HL-60/S4 treated with retinoic acid at 250 ng/mL for 4 days and 3 days (cell line): ENCODE measurements around the gene SKI.

Experiments used
- in situ Hi-C: fragments of 300-500 bp; cut with MboI; formaldehyde crosslinking; loops from 2 replicates; pipeline ENCODE4 v1.7.0; 2022; ENCODE audit warnings: low sequenced_read_pairs

The SKI gene

DNA sequence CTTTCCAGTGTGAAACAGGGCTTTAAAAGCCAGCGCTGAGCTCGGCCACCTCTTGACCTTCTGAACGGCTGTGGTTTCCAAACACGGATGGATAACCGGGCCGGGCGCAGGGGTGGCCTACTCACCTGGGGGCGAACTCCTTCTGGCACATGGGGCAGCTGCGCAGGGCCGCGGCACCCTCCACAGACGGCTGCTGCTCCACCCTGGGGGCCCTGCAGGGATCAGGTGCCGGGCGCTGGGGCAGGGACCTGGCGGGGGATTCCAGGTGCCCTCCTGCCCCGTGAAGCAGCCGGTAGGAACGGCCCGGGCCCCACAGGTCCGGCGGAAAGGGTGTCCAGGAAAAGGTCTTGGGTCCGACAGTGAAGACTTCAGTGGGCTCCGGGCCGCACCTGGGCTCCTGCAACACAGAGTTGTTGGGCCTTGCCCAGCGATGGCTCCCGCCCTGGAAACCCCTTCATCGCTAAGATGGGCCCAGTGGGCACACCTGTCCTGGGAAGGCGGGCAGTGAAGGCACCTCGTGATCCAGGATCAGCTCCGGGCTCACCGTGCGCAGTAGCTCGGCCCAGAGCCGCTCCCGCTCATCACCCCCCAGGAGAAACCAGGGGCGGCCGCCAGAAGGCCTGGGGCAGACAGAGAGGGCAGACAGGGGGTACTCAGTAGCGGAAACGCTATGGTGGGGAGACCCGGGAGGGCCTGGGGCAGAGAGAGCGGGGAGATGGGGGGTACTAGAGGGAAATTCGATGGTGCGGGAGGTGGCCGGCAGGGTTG is 34.4 kb upstream of the SKI start:
- in situ Hi-C loops, result loop anchor here (10.0 to 25.0 kb wide), 2 partner anchors 181 to 394 kb away; partner anchors contain the start of gene PRXL2B

DNA sequence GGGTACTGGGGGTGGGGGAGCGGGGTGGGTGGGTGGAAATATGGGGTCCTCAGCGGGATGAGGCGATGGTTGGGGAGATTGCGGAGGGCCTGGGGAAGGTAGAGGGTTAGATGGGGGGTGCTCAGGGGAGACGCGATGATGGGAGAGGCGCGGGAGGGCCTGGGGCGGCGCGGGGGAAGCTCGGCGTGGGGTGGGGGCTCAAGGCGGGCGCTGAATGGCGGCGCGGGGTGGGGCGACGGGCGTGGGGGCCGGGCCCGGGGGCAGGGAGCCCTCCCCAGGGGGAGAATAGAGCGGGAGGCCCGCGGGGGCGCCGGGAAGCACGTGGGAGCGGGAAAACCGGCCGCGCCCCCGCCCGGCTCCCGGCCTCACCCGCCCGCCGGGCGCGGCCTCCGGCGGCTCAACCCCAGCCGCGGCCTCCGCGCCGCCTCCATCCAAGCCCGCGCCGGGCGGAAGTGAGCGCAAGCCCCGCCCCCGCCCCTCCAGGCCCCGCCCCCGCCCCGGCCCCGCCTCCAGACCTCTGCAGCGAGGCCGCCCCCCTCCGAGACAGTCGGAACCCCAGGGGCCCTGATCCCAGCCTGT is 33.7 kb upstream of the SKI start, which contains the start of gene FAAP20:
FAAP20 (minus strand) TSS at position 454 of the 579 bp plus-strand sequence; CDS start at position 431, 23 bp downstream.
- in situ Hi-C loops, result loop anchor here (10.0 to 25.0 kb wide), 2 partner anchors 180 to 393 kb away; partner anchors contain the start of gene PRXL2B

DNA sequence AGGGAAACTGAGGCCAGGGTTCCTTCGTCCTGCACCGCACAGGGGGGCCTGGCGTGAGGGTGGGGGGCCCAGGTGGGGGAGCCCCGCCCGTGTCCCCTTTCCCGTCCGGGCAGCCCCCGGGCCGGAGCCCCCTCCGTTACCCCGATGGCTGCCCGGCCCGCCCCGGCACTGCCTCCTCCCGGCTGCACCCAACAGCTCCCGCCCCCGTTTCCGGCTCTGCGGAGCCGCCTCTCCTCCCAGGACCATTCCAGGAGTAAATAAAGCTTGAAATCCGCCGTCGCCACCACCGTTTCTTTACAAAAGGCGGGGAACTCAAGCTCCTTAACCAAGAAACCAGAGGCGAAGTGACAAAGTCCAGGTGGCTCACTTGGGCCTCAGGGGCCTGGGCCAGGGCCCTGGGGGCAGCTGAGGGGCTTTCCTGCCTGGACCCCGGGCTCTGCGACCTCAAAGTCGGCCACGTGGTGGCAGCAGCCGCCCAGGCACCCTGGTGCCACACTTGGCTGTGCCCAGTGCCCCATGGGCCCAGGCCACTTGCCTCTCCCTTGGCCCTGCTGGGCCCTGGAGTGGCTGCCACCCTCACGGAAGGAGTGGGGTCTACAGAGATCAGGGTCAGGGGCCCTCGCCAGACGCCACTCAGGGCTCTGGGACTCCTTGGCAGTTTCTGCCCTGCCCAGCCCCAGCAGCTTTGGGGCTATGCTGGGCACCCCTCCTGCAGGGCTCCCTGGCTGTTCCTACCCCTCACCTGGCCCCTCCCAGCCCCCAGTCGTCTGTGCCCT is 33.0 kb upstream of the SKI start:
- in situ Hi-C loops, result loop anchor here (10.0 to 25.0 kb wide), 2 partner anchors 180 to 392 kb away; partner anchors contain the start of gene PRXL2B

DNA sequence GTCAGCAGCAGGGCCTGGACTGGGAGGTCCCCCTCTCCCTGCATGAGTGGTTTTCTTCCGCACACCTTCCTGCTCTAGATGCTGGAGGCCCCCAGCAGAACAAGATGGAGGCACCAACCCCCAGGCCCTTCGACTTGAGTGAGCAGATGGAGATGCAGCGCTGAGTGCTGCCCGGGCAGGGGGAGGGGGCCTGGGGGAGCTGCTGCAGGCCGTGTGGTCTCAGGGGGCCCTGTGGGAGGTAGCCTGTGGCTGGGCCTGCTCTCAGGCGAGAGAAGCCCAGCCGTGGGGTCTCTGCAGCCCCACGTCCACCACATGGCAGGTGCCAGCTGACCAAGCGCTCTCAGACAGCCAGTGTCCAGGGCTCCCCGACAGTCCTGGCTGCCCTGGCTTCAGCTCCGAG is 32.3 kb upstream of the SKI start:
- in situ Hi-C loops, result loop anchor here (10.0 to 25.0 kb wide), 2 partner anchors 179 to 392 kb away; partner anchors contain the start of gene PRXL2B

DNA sequence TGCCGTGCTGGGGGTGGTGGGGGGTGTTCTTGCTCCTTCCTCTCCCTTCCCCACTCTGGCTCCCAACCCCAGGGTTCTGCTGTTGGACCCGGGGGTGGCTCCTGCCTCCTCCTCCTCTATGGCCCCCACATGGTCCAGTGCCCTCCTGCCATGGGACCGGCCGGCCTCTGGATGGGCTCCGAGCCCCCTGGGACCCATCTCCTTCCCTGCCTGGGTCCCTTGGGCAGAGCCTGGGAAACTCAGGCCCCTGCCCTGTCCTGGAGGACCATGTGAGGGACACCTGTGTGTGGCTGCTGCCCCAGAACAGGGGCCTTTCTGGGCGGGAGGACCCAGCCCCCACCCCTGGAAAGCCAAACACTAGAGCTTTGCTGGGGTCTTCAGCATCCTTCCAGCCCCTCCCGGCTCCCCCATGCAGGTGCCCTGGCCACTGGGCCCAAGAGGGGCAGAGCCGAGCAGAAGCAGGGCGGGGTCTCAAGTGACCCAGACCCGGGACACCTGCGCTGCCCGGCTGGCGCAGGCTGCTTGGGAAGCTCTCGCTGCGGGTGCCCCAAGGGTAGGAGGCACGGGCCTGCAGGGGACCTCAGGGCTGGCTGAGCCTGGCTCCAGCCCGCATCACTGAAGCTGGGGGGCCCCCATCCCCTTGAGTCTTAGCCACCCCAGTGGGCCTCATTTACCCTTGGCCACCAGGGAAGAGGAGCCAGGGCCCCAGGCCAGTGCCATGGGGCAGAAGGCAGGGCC is 31.0 kb upstream of the SKI start:
- in situ Hi-C loops, result loop anchor here (10.0 to 25.0 kb wide), 2 partner anchors 178 to 390 kb away; partner anchors contain the start of gene PRXL2B

DNA sequence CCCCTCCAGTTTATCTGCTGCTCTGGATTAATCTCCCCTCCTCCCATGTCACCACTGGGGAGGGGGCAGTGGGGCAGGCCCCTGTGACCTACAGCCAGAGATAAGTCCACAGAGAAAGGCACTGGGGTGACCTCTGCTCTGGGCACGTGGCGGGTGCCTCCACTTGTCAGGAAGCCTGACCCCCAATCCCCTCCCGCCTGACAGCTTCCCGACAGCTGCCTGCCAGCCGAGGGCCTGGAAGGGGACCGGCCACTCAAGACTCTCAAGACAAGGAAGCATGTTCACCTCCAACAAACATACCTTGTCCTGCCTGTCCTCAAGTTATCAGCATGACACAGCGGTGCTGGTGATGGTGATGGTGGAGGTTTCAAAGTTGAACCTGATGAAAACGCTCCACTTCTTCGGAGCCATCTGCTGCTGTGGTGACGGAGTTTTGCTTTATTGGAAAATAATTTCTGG is 30.4 kb upstream of the SKI start:
- in situ Hi-C loops, result loop anchor here (10.0 to 25.0 kb wide), 2 partner anchors 177 to 390 kb away; partner anchors contain the start of gene PRXL2B

DNA sequence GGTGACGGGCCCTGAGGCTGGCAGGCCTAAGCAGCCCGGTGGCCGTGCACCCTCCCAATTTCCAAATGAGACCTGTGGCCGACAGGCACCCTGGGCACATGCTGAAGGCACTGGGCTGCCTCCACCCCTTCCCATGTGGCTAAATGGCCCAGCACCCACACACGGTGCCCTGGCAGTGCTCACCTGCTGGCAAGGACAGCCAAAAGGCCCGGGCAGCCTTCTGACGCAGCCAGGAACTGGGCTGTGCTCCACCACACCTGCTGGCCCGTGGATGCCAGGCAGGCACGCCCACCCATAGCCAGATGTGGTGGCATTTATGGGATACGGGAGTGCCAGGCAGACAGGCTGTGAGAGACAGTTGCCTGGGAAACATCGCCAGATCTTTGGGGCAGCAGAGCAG is 29.5 kb upstream of the SKI start:
- in situ Hi-C loops, result loop anchor here (10.0 to 25.0 kb wide), 2 partner anchors 176 to 389 kb away; partner anchors contain the start of gene PRXL2B

DNA sequence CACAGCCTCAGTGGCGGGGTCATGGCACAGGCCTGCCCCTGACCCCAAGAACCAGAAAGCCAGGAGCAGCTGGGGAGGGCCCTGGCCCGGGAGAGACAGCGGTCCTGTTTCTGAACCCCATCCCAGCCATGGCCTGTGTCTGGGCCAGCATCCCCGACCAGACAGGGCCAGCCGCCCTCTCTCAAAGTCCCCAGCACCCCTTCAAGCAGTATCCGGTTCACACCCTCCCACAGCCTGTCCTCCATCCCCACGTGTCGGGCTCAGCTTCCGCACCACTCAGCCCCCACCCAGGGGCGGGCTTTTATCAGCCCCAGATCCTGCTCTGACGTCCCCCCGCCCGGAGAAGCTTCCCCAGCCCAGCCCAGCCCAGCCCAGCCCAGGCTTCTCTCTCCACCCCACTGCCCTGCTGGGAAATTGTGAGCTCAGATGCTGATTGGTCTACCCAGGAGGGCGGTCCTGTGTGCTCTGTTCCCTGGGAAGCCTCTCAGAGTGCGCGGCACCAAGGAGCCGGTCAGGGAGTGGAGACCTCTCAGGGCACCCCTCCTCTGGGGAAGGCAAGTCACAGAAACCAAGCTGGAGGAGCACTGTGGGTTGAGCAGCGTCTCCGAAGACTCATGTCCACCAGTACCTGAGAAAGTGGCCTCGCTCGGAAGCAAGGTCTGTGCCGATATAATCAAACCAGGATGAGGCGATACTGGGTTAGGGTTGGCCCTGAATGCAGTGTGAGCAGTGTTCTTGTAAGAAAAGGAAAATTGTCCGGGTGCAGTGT is 28.9 kb upstream of the SKI start:
- in situ Hi-C loops, result loop anchor here (10.0 to 25.0 kb wide), 2 partner anchors 176 to 388 kb away; partner anchors contain the start of gene PRXL2B

DNA sequence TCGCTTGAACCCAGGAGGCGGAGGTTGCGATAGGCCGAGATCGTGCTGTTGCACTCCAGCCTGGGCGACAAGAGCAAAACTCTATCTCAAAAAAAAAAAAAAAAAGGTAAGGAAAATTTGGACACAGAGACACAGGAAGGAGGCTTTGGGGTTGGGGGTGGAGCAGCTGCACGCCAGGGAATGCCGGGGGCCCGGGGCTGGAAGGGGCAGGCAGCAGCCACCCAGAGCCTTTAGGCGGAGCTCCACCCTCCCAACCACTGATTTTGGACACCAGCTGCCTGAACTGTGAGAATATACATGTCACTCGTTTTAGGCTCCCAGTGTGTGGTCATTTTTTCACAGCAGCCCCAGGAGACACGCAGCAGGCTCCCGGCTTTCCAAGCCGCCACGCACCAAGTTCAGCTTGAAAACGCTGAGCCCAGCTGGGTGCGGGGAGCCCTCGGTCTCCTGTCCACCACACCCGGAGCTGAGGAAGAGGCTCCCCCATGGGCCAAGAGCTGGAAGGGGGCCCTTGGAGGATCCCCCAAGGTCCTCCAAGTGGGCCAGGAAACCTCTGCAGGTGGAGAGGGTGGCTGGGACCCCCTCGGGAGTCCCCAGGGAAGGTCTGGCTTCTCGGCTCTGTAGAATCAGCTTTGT is 27.7 kb upstream of the SKI start:
- in situ Hi-C loops, result no loop called here

DNA sequence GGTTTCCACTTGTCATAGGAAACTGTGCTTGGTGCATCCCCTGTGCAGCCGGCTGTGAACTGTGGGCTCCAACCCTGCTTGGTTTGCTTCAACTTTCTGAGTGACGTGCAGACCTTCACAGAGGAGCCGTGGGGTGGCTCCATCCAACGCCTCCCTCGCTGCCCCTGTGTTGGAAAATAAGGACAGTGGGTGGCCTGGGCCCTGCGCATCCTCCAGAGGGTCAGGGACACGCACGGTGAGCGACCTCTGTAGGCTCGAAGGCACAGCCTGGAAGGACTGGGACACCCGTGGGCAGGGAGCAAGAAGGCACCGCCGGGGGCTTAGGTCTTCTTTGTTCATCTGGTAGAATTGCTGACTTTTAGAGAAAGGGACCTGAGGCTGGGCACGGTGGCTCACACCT is 27.1 kb upstream of the SKI start:
- in situ Hi-C loops, result no loop called here

DNA sequence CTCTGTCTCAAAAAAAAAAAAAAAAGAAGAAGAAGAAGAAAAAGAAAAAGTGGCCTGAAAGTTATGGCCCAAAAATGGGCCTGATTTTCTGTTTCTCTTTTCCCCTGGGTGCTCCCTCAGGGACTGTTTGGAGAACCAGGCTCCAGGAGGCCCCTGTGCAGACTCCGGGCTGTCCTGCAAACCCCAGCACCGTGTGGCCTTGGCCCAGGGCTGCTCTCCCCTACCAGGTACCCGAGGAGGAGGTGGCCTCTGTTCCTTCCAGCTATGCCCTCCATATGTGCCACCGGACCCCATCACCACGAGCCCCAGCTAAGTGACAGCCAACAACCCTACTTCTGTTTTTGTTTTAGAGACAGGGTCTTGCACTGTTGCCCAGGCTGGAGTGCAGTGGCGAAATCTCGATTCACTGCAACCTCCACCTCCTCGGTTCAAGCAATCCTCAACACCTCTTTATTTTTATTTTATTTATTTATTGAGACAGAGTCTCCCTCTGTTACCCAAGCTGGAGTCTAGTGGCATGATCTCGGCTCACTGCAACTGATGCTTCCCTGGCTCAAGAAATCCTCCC is 26.0 kb upstream of the SKI start:
- in situ Hi-C loops, result no loop called here

DNA sequence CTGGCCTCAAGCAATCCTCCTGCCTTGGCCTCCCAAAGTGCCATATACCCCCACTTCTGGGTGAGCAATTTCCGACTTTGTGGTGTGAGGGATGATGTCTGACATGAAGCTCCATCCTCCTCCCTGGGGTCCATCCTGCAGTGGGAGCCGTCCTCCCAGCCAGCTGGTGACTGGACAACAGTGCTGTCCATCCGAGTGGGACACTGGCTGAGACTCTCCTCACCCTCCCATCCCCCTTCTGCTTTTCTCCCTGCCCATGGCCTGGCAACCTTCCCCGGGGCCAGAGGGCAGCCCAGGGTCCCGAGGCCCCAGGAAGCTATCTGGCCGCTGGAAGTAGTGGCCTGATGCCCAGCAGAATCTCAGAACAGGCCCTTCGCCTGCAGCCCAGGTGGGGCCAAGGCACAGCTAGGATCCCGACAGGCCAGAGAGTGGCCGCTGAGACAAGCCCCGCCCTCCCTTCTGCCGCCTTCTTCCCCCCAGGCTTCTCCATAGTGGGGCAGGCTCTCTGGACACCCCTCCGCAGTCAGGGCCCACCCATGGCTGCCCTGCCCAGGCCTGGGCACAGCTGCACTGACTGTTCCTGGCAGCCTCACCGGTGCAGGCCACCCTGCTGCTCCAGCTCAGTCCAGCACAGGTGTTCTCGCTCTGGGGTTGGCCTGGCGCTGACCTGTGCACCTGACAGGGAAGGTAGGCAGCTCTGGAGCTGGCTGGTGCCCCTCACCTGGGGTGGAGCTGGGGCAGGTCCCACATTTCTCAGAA is 25.1 kb upstream of the SKI start:
- in situ Hi-C loops, result no loop called here

DNA sequence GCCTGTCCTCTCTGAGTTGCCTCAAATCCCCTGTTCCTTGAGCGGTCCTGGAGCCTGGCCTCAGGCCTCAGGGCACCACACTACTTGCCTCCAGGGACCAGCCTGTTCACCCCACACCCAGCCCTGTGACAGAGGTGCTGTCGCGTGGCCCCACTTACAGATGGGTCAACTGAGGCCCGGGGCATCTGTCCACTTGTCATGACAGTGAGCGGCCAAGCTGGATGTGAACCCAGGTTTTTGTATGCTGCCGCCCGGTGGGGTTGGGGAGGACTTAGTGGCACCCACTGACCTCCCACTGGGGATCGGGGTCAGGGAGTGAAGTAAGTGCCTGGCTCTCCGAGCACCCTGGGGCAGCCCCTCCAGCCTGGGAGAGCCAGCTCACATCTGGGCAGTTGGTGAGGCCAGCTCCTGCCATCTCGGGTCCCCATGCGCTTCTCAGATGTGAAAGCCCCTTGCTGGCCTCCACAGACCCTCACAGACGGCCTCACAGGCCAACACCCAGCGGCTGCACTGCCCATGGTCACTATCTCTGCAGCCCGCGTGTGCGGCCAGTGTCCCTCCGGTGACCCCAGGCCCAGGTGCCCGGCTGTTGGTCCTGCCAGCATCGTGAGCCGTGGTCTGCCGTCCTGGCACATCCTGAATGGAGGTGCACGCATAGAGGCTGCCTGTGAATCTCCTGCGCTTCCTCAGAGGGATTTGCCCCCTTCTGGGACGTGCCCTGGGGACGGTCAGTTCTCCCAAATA is 24.3 kb upstream of the SKI start:
- in situ Hi-C loops, result no loop called here

DNA sequence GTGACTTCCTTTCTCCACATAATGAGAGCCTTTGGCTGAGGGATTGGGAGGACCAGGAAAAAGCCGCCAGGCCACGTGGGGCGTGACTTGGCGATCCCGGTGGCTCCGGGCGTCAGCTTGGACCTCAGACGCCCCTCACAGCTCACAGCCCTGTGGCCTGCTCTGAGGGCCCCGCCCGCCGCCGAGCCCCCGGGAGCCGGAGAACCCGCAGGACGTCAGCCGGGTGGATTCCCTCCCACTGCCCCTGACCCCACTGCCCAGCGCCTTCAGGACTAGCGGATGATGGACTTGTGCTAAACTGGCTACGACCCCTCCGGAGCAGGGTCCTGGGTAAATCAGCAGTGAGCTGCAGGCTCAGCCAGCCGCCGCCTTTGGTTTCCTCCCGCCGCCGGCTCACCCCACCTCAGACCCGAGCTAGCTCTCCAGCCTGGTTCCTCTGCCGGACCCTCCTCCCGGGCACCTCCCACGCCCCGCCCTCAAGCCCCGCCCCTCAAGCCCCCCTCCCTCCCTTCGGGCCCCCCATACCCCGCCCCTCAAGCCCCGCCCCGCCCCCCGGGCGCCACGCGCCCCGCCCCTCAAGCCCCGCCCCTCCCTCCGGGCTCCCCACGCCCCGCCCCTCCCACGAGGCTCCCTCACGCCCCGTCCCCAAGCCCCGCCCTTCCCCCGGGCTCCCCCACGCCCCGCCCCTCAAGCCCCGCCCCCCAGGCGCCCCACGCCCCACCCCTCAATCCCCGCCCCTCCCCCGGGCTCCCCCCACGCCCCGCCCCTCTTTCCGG is 23.5 kb upstream of the SKI start:
- in situ Hi-C loops, result no loop called here

DNA sequence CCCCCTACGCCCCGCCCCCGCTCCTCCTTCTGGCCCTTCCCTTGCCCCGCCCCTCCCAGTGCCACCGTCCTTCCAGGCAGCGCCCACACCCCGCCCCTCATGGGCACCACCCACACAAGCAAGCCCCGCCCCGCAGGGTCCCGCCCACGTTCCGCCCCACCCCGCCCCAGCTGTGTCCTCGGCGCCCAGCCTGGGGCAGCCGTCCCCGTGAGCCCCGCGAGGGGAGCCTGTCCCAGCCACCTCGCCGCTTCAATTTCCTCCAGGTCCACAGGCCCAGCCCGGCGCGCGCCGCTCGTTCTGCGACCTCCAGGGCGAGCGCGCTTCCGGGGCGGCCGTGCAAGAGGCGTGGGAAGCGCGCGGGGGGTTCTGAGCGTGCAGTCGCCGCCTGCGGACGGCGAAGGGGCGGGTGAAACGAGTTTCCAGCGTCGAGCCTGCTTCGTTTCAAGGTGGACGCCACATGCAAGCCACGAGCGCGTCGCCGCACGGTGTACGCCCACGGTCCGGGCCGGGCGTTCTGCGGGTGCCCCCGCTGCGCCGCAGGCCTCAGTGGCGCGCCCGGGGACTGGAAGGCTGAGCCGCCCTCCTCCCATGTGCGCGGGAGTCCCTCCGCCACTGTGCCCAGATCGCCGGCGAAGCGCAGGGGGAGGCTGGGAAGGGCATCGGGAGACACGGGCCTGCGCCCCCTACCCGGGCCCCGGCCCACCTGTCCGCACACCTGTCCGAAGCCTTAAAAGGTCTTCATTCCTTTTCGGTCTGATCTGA is 22.7 kb upstream of the SKI start:
- in situ Hi-C loops, result no loop called here
